HCT116 (cell line): ENCODE measurements around the gene ANO6.

Source experiments
- CTCF ChIP-seq, 3 experiments: fragments of 200-600 bp in 1 of 3; sonication (generic) in 1 of 3; IDR thresholded peaks in 2 of 3; conservative IDR thresholded peaks in 1 of 3; 2 replicates each; pipeline ENCODE4 v1.5.1; 2012 to 2017; ENCODE audit warnings: low read depth in 2 of 3, low read length in 2 of 3, antibody characterized with exemption in 1 of 3, borderline replicate concordance in 1 of 3, control low read depth in 1 of 3, mild to moderate bottlenecking in 1 of 3, mixed read lengths in 1 of 3, mixed run types in 1 of 3, moderate library complexity in 1 of 3; ENCODE audit not compliant: insufficient read depth in 1 of 3
- EGR1 ChIP-seq: IDR thresholded peaks from 2 replicates; pipeline ENCODE4 v1.6.1; 2012; ENCODE audit warnings: low read depth
- RAD21 ChIP-seq: IDR thresholded peaks from 2 replicates; pipeline ENCODE4 v1.6.1; 2012; ENCODE audit warnings: low read depth, mild to moderate bottlenecking
- YY1 ChIP-seq: IDR thresholded peaks from 2 replicates; pipeline ENCODE4 v1.6.1; 2011; ENCODE audit warnings: low read length, low read depth, moderate library complexity, mild to moderate bottlenecking; ENCODE audit not compliant: insufficient replicate concordance; ENCODE audit errors: extremely low read depth

DNA sequence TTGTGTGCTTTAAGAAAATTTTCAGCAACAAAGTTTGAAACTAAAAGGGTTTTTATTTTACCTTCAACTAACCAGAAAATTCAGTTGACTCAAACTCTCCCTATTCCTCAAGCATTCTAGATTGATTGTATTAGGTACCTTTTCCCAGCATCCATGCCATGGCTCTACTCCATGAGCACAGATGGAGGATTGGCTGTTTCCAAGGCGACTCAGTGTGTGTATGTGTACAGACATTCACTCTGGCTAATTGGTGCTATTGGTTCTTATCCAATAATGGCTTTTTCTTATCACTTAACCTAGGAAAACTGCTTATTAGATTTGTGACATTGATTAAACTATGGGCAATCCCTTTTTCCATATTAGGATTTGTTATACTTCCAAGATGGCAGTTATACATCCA lies 202.6 kb downstream of the ANO6 start:
- TF ChIP-seq CTCF (IDR thresholded peaks at IDR 0.05 in 2 of 3, conservative IDR thresholded peaks at IDR 0.05 in 1 of 3; ENCODE audit: borderline replicate concordance in 1 of 3, insufficient read depth in 1 of 3, low read depth in 2 of 3, low read length in 2 of 3) (no peak), RAD21 (no peak), YY1 (no peak), EGR1 (no peak)
